Transverse colon (tissue), 4 donors: ENCODE results near the gene CTBP2.

Experiments used
- EP300 ChIP-seq: sonication (generic); formaldehyde crosslinking; IDR thresholded peaks from one replicate; pipeline ENCODE4 v1.6.1; 2017; ENCODE audit warnings: antibody characterized with exemption, low read depth
- POLR2AphosphoS5 ChIP-seq, 3 donors: sonication (generic); formaldehyde crosslinking; IDR thresholded peaks; one replicate each; pipeline ENCODE4 v1.6.1; 2016; ENCODE audit warnings: antibody characterized with exemption in 3 of 3
- TF ChIP-seq, protein P1 (sequence below), 5 experiments: fragments of 200-600 bp in 3 of 5; fragments of 450-650 bp in 2 of 5; sonication (generic) in 3 of 5; IDR thresholded peaks; 1 replicate in 2 of 5; 2 replicates in 3 of 5; pipeline ENCODE4 v1.5.1; 2016 to 2017; ENCODE audit warnings: antibody characterized with exemption in 5 of 5, inconsistent platforms in 3 of 5, mild to moderate bottlenecking in 2 of 5, moderate library complexity in 1 of 5

DNA sequence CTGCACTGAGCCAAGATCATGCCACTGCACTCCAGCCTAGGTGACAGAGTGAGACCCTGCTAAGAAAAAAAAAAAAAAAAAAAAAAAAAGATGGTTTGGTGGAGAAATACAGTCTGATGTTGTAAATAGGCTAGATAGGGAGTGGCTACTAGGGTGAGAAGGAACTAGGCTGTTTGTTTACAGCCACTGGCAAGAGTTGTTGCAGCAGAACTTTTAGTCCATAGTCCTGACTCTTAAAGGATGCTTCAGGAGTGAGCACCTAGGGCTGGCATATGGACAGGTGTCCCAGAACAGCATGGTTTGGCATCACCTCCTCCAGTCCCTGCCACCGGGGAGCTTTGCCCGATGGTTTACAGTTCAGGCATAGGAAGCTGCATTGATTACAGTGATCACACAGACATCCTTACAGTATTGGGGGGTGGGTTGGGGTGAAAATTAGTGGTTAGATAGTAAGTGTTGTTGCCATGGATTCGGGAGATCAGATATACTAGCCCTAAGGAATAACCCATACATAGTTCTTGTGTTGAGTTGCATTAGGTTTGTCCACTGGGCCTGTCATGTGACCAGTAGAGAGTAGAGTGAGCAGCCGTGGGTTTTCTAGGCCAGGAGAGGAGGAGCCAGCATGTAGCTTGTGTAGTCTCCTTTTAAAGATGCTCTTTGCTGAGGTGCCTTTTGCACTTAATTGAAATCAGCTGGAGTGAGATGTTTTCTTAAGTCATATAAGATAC lies 182.6 kb downstream of the CTBP2 start:
- TF ChIP-seq, protein P1, sequence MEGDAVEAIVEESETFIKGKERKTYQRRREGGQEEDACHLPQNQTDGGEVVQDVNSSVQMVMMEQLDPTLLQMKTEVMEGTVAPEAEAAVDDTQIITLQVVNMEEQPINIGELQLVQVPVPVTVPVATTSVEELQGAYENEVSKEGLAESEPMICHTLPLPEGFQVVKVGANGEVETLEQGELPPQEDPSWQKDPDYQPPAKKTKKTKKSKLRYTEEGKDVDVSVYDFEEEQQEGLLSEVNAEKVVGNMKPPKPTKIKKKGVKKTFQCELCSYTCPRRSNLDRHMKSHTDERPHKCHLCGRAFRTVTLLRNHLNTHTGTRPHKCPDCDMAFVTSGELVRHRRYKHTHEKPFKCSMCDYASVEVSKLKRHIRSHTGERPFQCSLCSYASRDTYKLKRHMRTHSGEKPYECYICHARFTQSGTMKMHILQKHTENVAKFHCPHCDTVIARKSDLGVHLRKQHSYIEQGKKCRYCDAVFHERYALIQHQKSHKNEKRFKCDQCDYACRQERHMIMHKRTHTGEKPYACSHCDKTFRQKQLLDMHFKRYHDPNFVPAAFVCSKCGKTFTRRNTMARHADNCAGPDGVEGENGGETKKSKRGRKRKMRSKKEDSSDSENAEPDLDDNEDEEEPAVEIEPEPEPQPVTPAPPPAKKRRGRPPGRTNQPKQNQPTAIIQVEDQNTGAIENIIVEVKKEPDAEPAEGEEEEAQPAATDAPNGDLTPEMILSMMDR (IDR thresholded peaks at IDR 0.05), result no peak
- no peak for TF ChIP-seq EP300
- no peak for TF ChIP-seq POLR2AphosphoS5 (IDR thresholded peaks at IDR 0.05)
